Fibroblast of lung (primary cell): ENCODE data around the gene UBE2E2. TPM values are rescaled to one million over a fixed set of nuclear protein-coding genes. Genes with fewer than 3 reads are reported as not detected.
A peak's percentile ranks its signal among the peaks of the same experiment; 100 is the strongest.

ENCODE experiments used
- DNase-seq, 2 donors: peaks; one replicate each; pipeline versions ENCODE4 v3.0.0 to v3.0.0-alpha.2; 2010; ENCODE audit warnings: low read depth in 2 of 2
- H2AFZ ChIP-seq: 2 replicates; pipeline ENCODE4 v1.5.1; 2012; ENCODE audit warnings: low read length, control low read depth, inconsistent platforms
- H3K27ac ChIP-seq: 2 replicates; pipeline ENCODE4 v1.5.1; 2011; ENCODE audit warnings: low read length, control low read depth; ENCODE audit not compliant: insufficient read depth
- H3K27me3 ChIP-seq: 2 replicates; pipeline ENCODE4 v1.5.1; 2011; ENCODE audit warnings: mild to moderate bottlenecking, low read length; ENCODE audit not compliant: control insufficient read depth, insufficient read depth
- H3K36me3 ChIP-seq: 2 replicates; pipeline ENCODE4 v1.5.1; 2011; ENCODE audit warnings: low read length; ENCODE audit not compliant: control insufficient read depth, insufficient read depth
- H3K4me1 ChIP-seq: 2 replicates; pipeline ENCODE4 v1.5.1; 2011; ENCODE audit warnings: low read length; ENCODE audit not compliant: control insufficient read depth, insufficient read depth; ENCODE audit errors: extremely low read depth
- H3K4me2 ChIP-seq: 2 replicates; pipeline ENCODE4 v1.5.1; 2011; ENCODE audit warnings: low read length, control low read depth; ENCODE audit not compliant: insufficient read depth; ENCODE audit errors: extremely low read depth
- H3K4me3 ChIP-seq, 4 experiments: fragments of 200-600 bp in 1 of 4; sonication (generic) in 1 of 4; replicated peaks in 1 of 4; 2 replicates each; pipeline ENCODE4 v1.5.1; 2011 to 2016; ENCODE audit warnings: low read length in 4 of 4, low read depth in 3 of 4, mild to moderate bottlenecking in 3 of 4, control low read depth in 2 of 4, inconsistent platforms in 1 of 4, mixed read lengths in 1 of 4; ENCODE audit not compliant: insufficient read depth in 1 of 4; ENCODE audit errors: control extremely low read depth in 1 of 4
- H3K79me2 ChIP-seq: 2 replicates; pipeline ENCODE4 v1.5.1; 2012; ENCODE audit warnings: mild to moderate bottlenecking, low read length, inconsistent platforms; ENCODE audit not compliant: control insufficient read depth, insufficient read depth
- H3K9ac ChIP-seq: 2 replicates; pipeline ENCODE4 v1.5.1; 2011; ENCODE audit warnings: mild to moderate bottlenecking, low read length, control low read depth; ENCODE audit not compliant: insufficient read depth
- H3K9me3 ChIP-seq: 2 replicates; pipeline ENCODE4 v1.5.1; 2012; ENCODE audit warnings: low read depth, low read length; ENCODE audit not compliant: control insufficient read depth, insufficient read depth
- H4K20me1 ChIP-seq: 2 replicates; pipeline ENCODE4 v1.5.1; 2011; ENCODE audit warnings: low read length; ENCODE audit not compliant: control insufficient read depth, insufficient read depth; ENCODE audit errors: extremely low read depth
- CTCF ChIP-seq, 2 donors: IDR thresholded peaks in 1 of 2; conservative IDR thresholded peaks in 1 of 2; 1 replicate in 1 of 2; 2 replicates in 1 of 2; pipeline ENCODE4 v1.5.1; 2011 to 2012; ENCODE audit warnings: low read length in 2 of 2, control low read depth in 1 of 2, inconsistent platforms in 1 of 2, low read depth in 1 of 2, mild to moderate bottlenecking in 1 of 2
- EZH2 ChIP-seq: IDR thresholded peaks from 2 replicates; pipeline ENCODE4 v1.5.1; 2012; ENCODE audit warnings: low read length, control low read depth, mild to moderate bottlenecking; ENCODE audit errors: missing control alignments
- polyA plus RNA-seq, 2 donors: library from polyadenylated mRNA; depleted of rRNA in 1 of 2; stranded (reverse) in 1 of 2; unstranded in 1 of 2; fragments of >200 nt; gene quantifications; 2 replicates each; pipeline ENCODE4 v1.2.1, GENCODE V29; 2011 to 2012; ENCODE audit warnings: missing spikeins in 1 of 2
- total RNA-seq: library from RNA; depleted of rRNA; stranded (reverse); fragments of >200 nt; gene quantifications from 2 replicates; pipeline ENCODE4 v1.2.1, GENCODE V29; 2014

UBE2E2 gene
- total and polyA plus RNA-seq, 2 donors (not counting 1 experiment from before 2014, with no cell fraction given) = 79.8 to 127 TPM

GRCh38 chr3:23365066-23365465, 161.9 kb downstream of the UBE2E2 start:
- Histone ChIP-seq H3K79me2 (no peaks in the 10 kb centered on the region), H3K4me2 (no peak overlapping the region), H3K4me1 (no peaks in the 10 kb centered on the region), H2AFZ (no peak overlapping the region), H3K4me3 (no peak overlapping the region), H3K27ac (no peak overlapping the region), H4K20me1 (no peaks in the 10 kb centered on the region), H3K36me3 (no peaks in the 10 kb centered on the region), H3K9ac (no peak overlapping the region), H3K27me3 (no peaks in the 10 kb centered on the region), H3K9me3 (no peaks in the 10 kb centered on the region)
- DNase-seq = no peak
- TF ChIP-seq EZH2 = no peak
- no peak for TF ChIP-seq CTCF (conservative IDR thresholded peaks at IDR 0.05 in 1 of 2, IDR thresholded peaks at IDR 0.05 in 1 of 2; ENCODE audit: low read depth in 1 of 2, low read length in 2 of 2)

- Histone ChIP-seq H3K36me3 (no peaks in the 10 kb centered on the region), H3K4me1 (no peaks in the 10 kb centered on the region), H3K4me2 (no peak overlapping the region), H4K20me1 (no peaks in the 10 kb centered on the region), H3K79me2 (no peaks in the 10 kb centered on the region), H3K27ac (no peak overlapping the region), H2AFZ (no peak overlapping the region), H3K9ac (no peak overlapping the region), H3K27me3 (no peaks in the 10 kb centered on the region), H3K9me3 (no peaks in the 10 kb centered on the region), H3K4me3 (no peak overlapping the region)
- TF ChIP-seq CTCF (conservative IDR thresholded peaks at IDR 0.05 in 1 of 2, IDR thresholded peaks at IDR 0.05 in 1 of 2; ENCODE audit: low read depth in 1 of 2, low read length in 2 of 2) (no peak), EZH2 (no peak)
- DNase-seq = peak in 1 of 2 donors; percentile 50
Measured at GRCh38 chr3:23368731-23369130, 165.6 kb downstream of the UBE2E2 start.

- Histone ChIP-seq H3K79me2 (no peaks in the 10 kb centered on the region), H3K27ac (no peak overlapping the region), H3K9me3 (no peaks in the 10 kb centered on the region), H3K36me3 (no peaks in the 10 kb centered on the region), H3K4me1 (no peaks in the 10 kb centered on the region), H3K27me3 (no peaks in the 10 kb centered on the region), H3K4me3 (no peak overlapping the region), H4K20me1 (no peaks in the 10 kb centered on the region), H2AFZ (no peak overlapping the region), H3K9ac (no peak overlapping the region), H3K4me2 (no peak overlapping the region)
- DNase-seq = peak in 1 of 2 donors; percentile 53
- TF ChIP-seq EZH2 (no peak), CTCF (conservative IDR thresholded peaks at IDR 0.05 in 1 of 2, IDR thresholded peaks at IDR 0.05 in 1 of 2; ENCODE audit: low read depth in 1 of 2, low read length in 2 of 2) (peak in 1 of 2 donors; percentile 30)
Measured at GRCh38 chr3:23372285-23372684, 169.2 kb downstream of the UBE2E2 start.
